Right lobe of liver (tissue), 4 donors: ENCODE results near the gene ZNF208.
"Not testable (repeated sequence)": the region's sequence is repeated elsewhere in the genome, so short reads cannot be mapped to it uniquely, and the experiment has no call there.

ENCODE experiments used
- CTCF ChIP-seq, 4 donors: fragments of 200-600 bp in 3 of 4; fragments of 450-650 bp in 1 of 4; IDR thresholded peaks; one replicate each; pipeline versions ENCODE4 v1.5.1 to v1.8.0; 2016 to 2022; ENCODE audit warnings: antibody characterized with exemption in 4 of 4, mild to moderate bottlenecking in 2 of 4
- POLR2A ChIP-seq: fragments of 450-650 bp; IDR thresholded peaks from one replicate; pipeline ENCODE4 v1.6.1; 2017; ENCODE audit warnings: antibody characterized with exemption, mild to moderate bottlenecking
- donor health status: DM: no; HTN: no; CAD: no.
- donor health status: DM: no; HTN: no; CAD: no.
- donor health status: DM: no; HTN: yes; CAD: no.

GRCh38 chr19:22025539-22025938 lies 14.8 kb upstream of the ZNF208 start:
- TF ChIP-seq CTCF (IDR thresholded peaks at IDR 0.05); POLR2A: not testable (repeated sequence)
